Body of pancreas (tissue), 4 donors: ENCODE data around the gene MON1B.

Experiments
- CTCF ChIP-seq, 7 experiments: fragments of 450-650 bp in 4 of 7; fragments of 200-600 bp in 3 of 7; sonication (generic) in 3 of 7; IDR thresholded peaks; one replicate each; pipeline ENCODE4 v1.5.1; 2016 to 2019; ENCODE audit warnings: antibody characterized with exemption in 7 of 7
- POLR2A ChIP-seq, 3 donors: fragments of 450-650 bp; IDR thresholded peaks; one replicate each; pipeline ENCODE4 v1.6.1; 2016; ENCODE audit warnings: antibody characterized with exemption in 3 of 3, mild to moderate bottlenecking in 2 of 3

GRCh38 chr16:77236063-77236511 is 45.1 kb downstream of the MON1B start:
- TF ChIP-seq CTCF (IDR thresholded peaks at IDR 0.05) (peak; percentile 97 to 100 (median 100)), POLR2A (IDR thresholded peaks at IDR 0.05) (no peak)
